ENCODE data around the gene KCND3.

The KCND3 gene

DNA sequence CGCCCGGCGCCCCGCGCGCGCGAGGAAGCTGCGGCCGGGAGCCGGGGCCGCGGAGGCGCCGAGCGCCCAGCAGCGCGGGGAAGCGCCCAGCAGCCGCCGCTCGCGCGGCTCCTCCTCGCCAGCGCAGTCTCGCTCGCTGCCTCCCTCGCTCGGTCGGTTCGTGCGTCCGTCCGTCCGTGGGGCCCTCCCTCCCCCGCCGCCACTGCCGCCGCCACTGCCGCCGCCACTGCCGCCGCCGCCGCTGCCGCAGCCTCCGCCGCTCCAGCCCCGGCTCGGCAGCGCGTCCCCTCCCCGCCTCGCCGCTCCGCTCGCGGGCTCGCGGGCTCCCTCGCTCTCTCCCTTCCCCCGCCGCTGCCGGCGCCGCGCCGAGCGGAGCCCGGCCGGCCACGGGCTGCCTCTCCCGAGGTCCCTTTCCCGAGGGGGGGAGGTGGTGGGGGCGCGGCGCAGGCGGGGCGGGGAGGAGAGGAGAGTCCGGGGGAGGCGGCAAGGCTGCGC is at the start of gene KCND3:
Gene KCND3 (minus strand): TSS at position 138 of the 495 bp plus-strand sequence.
- peak; percentile 32; the same call in 1 of the 2 replicates for TF ChIP-seq ZFX (IDR thresholded peaks at IDR 0.05)
- TF ChIP-seq, protein P1, sequence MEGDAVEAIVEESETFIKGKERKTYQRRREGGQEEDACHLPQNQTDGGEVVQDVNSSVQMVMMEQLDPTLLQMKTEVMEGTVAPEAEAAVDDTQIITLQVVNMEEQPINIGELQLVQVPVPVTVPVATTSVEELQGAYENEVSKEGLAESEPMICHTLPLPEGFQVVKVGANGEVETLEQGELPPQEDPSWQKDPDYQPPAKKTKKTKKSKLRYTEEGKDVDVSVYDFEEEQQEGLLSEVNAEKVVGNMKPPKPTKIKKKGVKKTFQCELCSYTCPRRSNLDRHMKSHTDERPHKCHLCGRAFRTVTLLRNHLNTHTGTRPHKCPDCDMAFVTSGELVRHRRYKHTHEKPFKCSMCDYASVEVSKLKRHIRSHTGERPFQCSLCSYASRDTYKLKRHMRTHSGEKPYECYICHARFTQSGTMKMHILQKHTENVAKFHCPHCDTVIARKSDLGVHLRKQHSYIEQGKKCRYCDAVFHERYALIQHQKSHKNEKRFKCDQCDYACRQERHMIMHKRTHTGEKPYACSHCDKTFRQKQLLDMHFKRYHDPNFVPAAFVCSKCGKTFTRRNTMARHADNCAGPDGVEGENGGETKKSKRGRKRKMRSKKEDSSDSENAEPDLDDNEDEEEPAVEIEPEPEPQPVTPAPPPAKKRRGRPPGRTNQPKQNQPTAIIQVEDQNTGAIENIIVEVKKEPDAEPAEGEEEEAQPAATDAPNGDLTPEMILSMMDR (conservative IDR thresholded peaks at IDR 0.05), result peak; percentile 14; the same call in 1 of the 2 replicates
- H3K27ac ChIP-seq, result peak within 1 kb of the TSS; percentile 40

DNA sequence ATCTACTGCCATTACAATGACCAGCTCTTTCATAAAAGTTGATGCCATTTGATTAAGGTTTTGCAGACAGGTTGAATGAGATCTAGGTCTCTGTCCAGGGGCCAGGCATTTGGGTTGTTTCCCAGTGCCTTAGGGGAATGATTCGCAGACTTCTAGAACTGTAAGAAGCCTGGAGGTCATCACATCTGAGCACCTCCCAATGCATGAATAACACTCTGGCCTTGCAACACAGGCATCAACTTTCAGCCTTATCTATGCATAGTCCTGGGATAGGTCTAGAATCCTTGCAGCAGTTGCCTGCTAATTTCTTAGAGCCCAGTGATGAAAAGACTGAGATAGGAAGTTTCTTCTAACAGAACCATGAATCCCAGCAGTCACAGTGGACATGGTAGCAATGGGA is 44.8 kb upstream of the KCND3 start:
- no peak overlapping the region; the same call in 1 of the 2 replicates for H3K27ac ChIP-seq
- TF ChIP-seq, protein P1 (conservative IDR thresholded peaks at IDR 0.05), result no peak
- no peak for TF ChIP-seq ZFX (IDR thresholded peaks at IDR 0.05)

DNA sequence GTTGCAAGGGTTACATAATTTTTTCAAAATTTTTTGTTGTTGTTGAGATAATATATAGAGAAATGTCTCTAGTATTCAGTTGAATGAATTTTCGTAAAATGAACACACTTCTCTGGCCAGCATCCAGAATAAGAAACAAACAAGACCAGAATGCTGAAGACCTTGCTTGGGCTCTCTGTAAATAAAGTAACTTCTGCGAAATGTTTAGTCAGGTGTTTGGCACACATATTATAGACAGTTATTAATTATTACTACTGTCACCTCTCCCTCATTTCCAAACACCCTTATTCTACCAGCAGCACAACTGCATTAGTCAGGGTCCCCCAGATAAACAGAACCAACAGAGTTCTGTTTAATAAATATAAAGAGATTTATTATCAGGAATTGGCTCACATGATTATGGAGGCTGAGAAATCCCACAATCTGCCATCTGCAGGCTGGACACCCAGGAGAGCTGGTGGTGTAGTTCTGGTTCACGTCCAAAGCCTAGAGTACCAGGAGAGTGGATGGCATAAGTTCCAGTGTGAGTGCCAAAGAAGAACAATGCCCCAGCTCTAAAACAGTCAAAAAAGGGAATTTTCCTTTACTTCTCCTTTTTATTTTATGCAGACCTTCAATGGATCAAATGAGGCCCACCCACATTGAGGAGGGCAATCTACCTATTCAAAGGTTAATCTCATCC is 44.1 kb upstream of the KCND3 start:
- H3K27ac ChIP-seq, result peak overlapping the region; percentile 46
- TF ChIP-seq ZFX (IDR thresholded peaks at IDR 0.05), result no peak
- TF ChIP-seq, protein P1 (conservative IDR thresholded peaks at IDR 0.05), result no peak

DNA sequence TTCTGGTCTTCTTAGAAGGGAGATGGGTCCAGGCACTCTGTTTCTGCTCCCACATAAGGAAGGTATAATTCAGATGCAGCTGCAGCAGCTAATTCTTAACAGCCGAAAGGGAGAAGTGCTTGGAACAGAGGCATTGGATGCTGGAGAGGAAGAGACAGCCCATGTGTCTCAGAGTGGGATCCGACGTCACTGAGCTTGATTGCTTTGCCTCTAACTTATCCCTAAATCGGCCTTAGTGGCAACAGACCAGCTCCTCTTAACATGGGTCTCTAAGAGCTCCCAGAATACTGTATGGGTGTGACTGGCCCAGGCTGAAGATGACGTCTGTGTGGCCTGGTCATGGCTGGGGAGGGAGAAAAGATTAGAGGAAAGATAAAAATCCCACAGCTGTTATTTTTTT is 40.7 kb upstream of the KCND3 start:
- TF ChIP-seq, protein P1 (conservative IDR thresholded peaks at IDR 0.05), result no peak
- no peak for TF ChIP-seq ZFX (IDR thresholded peaks at IDR 0.05)
- H3K27ac ChIP-seq, result no peak overlapping the region

DNA sequence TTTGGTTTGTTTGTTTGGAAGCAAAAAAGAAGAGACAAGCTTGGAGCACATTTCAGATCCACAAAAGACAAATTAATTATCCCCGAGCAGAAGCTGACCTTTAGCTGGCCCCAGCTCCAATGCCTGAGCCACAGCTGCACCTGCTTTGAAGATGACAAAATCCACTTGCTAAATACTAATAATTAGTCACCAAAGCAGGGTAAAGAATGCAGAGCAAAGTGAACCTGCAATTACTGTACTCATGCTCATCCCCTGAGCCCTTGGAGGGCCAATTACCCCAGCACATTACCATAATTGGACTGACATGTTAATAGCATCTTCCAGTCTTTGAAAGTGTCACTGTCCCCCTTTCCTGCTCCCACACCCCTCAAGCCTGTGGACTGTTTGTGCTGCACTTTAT is 38.2 kb upstream of the KCND3 start:
- no peak for TF ChIP-seq ZFX (IDR thresholded peaks at IDR 0.05)
- TF ChIP-seq, protein P1 (conservative IDR thresholded peaks at IDR 0.05), result no peak
- no peak overlapping the region for H3K27ac ChIP-seq

DNA sequence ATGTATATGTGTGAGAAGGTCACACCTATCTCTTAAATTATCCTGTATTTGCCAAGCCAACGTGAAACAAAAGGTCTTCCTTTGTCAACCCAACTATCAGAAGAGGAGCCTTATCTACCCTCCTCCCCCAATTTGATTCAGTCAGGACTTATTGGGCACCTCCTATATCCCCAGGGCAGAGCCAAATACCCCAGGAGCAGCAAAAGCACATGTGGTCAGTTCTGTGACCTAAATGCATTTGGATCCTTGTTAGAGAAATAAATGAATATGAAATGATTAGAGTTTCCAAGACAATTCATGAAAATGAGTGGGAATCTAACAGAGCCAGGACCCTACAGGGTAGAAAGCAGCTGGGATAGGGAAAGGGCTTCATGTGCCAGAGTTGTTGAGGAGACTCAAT is 37.0 kb upstream of the KCND3 start:
- TF ChIP-seq, protein P1 (conservative IDR thresholded peaks at IDR 0.05), result no peak
- no peak for TF ChIP-seq ZFX (IDR thresholded peaks at IDR 0.05)
- no peak overlapping the region for H3K27ac ChIP-seq

- H3K27ac ChIP-seq, result no peak overlapping the region
- TF ChIP-seq ZFX (IDR thresholded peaks at IDR 0.05), result no peak
- TF ChIP-seq, protein P1 (conservative IDR thresholded peaks at IDR 0.05), result no peak
These were observed 36.5 kb upstream of the KCND3 start for GRCh38 chr1:112026016-112026415.
